Stimulated activated CD4-positive, alpha-beta T cell treated with anti-CD3 and anti-CD28 coated beads, TNF-alpha, amount 100 ng/mL, for 24 hours (primary cell): ENCODE results near the gene SLC6A6.
"Not testable (repeated sequence)": the region's sequence is repeated elsewhere in the genome, so short reads cannot be mapped to it uniquely, and the experiment has no call there.

Experiments used
- DNase-seq, 3 experiments: peaks; one replicate each; pipeline ENCODE4 v3.0.0-alpha.2; 2020; ENCODE audit warnings: low read depth in 3 of 3

SLC6A6 gene

GRCh38 chr3:14436954-14437281 is 34.5 kb downstream of the SLC6A6 start:
- DNase-seq: no peak

GRCh38 chr3:14437705-14438104 is 35.3 kb downstream of the SLC6A6 start:
- not testable (repeated sequence) for DNase-seq

- no peak for DNase-seq
Measured at GRCh38 chr3:14438262-14438661, 35.9 kb downstream of the SLC6A6 start.

GRCh38 chr3:14438929-14439328 is 36.5 kb downstream of the SLC6A6 start:
- DNase-seq: no peak

GRCh38 chr3:14439501-14440167 is 37.2 kb downstream of the SLC6A6 start:
- no peak for DNase-seq

GRCh38 chr3:14440168-14440518 is 37.7 kb downstream of the SLC6A6 start:
- DNase-seq: no peak

GRCh38 chr3:14440531-14441239 is 38.3 kb downstream of the SLC6A6 start:
- DNase-seq: no peak

- no peak for DNase-seq
Measured at GRCh38 chr3:14441240-14441919, 39.0 kb downstream of the SLC6A6 start.

GRCh38 chr3:14441920-14442300 is 39.5 kb downstream of the SLC6A6 start:
- no peak for DNase-seq

- no peak for DNase-seq
Measured at GRCh38 chr3:14444380-14444779, 42.0 kb downstream of the SLC6A6 start.

- DNase-seq: no peak
Measured at GRCh38 chr3:14445773-14446172, 43.4 kb downstream of the SLC6A6 start.

- DNase-seq: no peak
Measured at GRCh38 chr3:14446988-14447570, 44.7 kb downstream of the SLC6A6 start.

GRCh38 chr3:14448063-14448462 is 45.7 kb downstream of the SLC6A6 start:
- no peak for DNase-seq

- no peak for DNase-seq
Measured at GRCh38 chr3:14448756-14449727, 46.6 kb downstream of the SLC6A6 start.

- no peak for DNase-seq
Measured at GRCh38 chr3:14450506-14450905, 48.1 kb downstream of the SLC6A6 start.

- DNase-seq: no peak
Measured at GRCh38 chr3:14450922-14451606, 48.7 kb downstream of the SLC6A6 start.

- DNase-seq: no peak
Measured at GRCh38 chr3:14451844-14452739, 49.7 kb downstream of the SLC6A6 start.

GRCh38 chr3:14452740-14453710 is 50.6 kb downstream of the SLC6A6 start:
- DNase-seq: no peak
